Liver (tissue), 9 donors: Measurements from ENCODE around the gene TDRD7. TPM values are rescaled to one million over a fixed set of nuclear protein-coding genes. Genes with fewer than 3 reads are reported as not detected.
A peak's percentile ranks its signal among the peaks of the same experiment; 100 is the strongest.

Experiments
- DNase-seq: peaks from one replicate; pipeline ENCODE4 v3.0.0-alpha.2; 2017; ENCODE audit warnings: low spot score
- H3K27ac ChIP-seq, 2 donors: one replicate each; pipeline ENCODE4 v1.7.0; 2013; ENCODE audit warnings: inconsistent platforms in 2 of 2, low read length in 2 of 2, control low read depth in 1 of 2, low read depth in 1 of 2, mild to moderate bottlenecking in 1 of 2
- H3K27me3 ChIP-seq, 4 donors: one replicate each; pipeline versions ENCODE4 v1.6.1 to v1.7.0; 2013; ENCODE audit warnings: low read length in 3 of 4, inconsistent platforms in 1 of 4, mild to moderate bottlenecking in 1 of 4, moderate library complexity in 1 of 4; ENCODE audit not compliant: control insufficient read depth in 4 of 4, insufficient read depth in 4 of 4
- H3K36me3 ChIP-seq, 4 donors: one replicate each; pipeline versions ENCODE4 v1.6.1 to v1.7.0; 2013; ENCODE audit warnings: low read length in 3 of 4, mild to moderate bottlenecking in 3 of 4, low read depth in 1 of 4, moderate library complexity in 1 of 4; ENCODE audit not compliant: control insufficient read depth in 4 of 4, insufficient read depth in 3 of 4
- H3K4me1 ChIP-seq, 4 donors: one replicate each; pipeline versions ENCODE4 v1.6.1 to v1.7.0; 2013; ENCODE audit warnings: low read length in 3 of 4, mild to moderate bottlenecking in 3 of 4, moderate library complexity in 1 of 4; ENCODE audit not compliant: control insufficient read depth in 4 of 4, insufficient read depth in 4 of 4
- H3K4me3 ChIP-seq, 3 donors: one replicate each; pipeline versions ENCODE4 v1.6.1 to v1.7.0; 2013; ENCODE audit warnings: low read length in 3 of 3, control low read depth in 1 of 3, low read depth in 1 of 3, mild to moderate bottlenecking in 1 of 3
- H3K9ac ChIP-seq, 2 donors: one replicate each; pipeline ENCODE4 v1.7.0; 2013; ENCODE audit warnings: low read length in 2 of 2, mild to moderate bottlenecking in 2 of 2, moderate library complexity in 2 of 2, control low read depth in 1 of 2, low read depth in 1 of 2
- H3K9me3 ChIP-seq, 4 donors: one replicate each; pipeline versions ENCODE4 v1.6.1 to v1.7.0; 2013; ENCODE audit warnings: low read length in 3 of 4; ENCODE audit not compliant: control insufficient read depth in 4 of 4
- FOXA2 ChIP-seq: IDR thresholded peaks from 2 replicates; pipeline ENCODE4 v1.6.1; 2016; ENCODE audit warnings: antibody characterized with exemption
- HNF4A ChIP-seq, 2 donors: conservative IDR thresholded peaks; 2 replicates each; pipeline ENCODE4 v1.6.1; 2016; ENCODE audit warnings: antibody characterized with exemption in 2 of 2, mild to moderate bottlenecking in 2 of 2
- HNF4G ChIP-seq: IDR thresholded peaks from 2 replicates; pipeline ENCODE4 v1.6.1; 2016; ENCODE audit warnings: antibody characterized with exemption
- JUND ChIP-seq, 2 donors: IDR thresholded peaks; 2 replicates each; pipeline ENCODE4 v1.6.1; 2016; ENCODE audit warnings: antibody characterized with exemption in 2 of 2
- NR2F2 ChIP-seq: IDR thresholded peaks from 2 replicates; pipeline ENCODE4 v1.6.1; 2016; ENCODE audit warnings: antibody characterized with exemption
- RAD21 ChIP-seq, 2 donors: IDR thresholded peaks; 2 replicates each; pipeline ENCODE4 v1.6.1; 2016; ENCODE audit warnings: antibody characterized with exemption in 2 of 2, mild to moderate bottlenecking in 2 of 2
- RXRA ChIP-seq, 2 donors: IDR thresholded peaks; 2 replicates each; pipeline ENCODE4 v1.6.1; 2017 to 2018; ENCODE audit warnings: antibody characterized with exemption in 2 of 2, mild to moderate bottlenecking in 1 of 2
- SP1 ChIP-seq: IDR thresholded peaks from 2 replicates; pipeline ENCODE4 v1.6.1; 2018; ENCODE audit warnings: antibody characterized with exemption, mild to moderate bottlenecking
- TAF1 ChIP-seq: conservative IDR thresholded peaks from 2 replicates; pipeline ENCODE4 v1.6.1; 2016; ENCODE audit warnings: antibody characterized with exemption, mild to moderate bottlenecking
- WGBS: extraction: QIAGEN DNeasy Blood & Tissue Kit; methylation state at CpG from one replicate; pipeline ENCODE4 v1.1.7; 2013; 5-methylcytosine and 5-hydroxymethylcytosine counted together
- polyA plus RNA-seq, 2 donors: library from polyadenylated mRNA; stranded (reverse) in 1 of 2; unstranded in 1 of 2; fragments of 200-250 nt in 1 of 2; fragments of >200 nt in 1 of 2; fragmentation: Nextera tagmentation in 1 of 2; extraction: Ambion mirVana in 1 of 2; gene quantifications; one replicate each; pipeline versions ENCODE4 v1.2.1 to v1.2.3, GENCODE V29; 2013 to 2015
- total RNA-seq, 2 donors: library from RNA; depleted of rRNA; stranded (reverse); fragments of >200 nt; gene quantifications; one replicate each; pipeline ENCODE4 v1.2.3, GENCODE V29; 2014
- TF ChIP-seq, protein P1 (sequence below): IDR thresholded peaks from 2 replicates; pipeline ENCODE4 v1.6.1; 2016; ENCODE audit warnings: antibody characterized with exemption
- TF ChIP-seq, protein P2 (sequence below): IDR thresholded peaks from 2 replicates; pipeline ENCODE4 v1.6.1; 2016; ENCODE audit warnings: antibody characterized with exemption, mild to moderate bottlenecking
- TF ChIP-seq, protein P3 (sequence below): fragments of 150-350 bp; IDR thresholded peaks from 2 replicates; pipeline ENCODE4 v1.5.1; 2017; ENCODE audit warnings: improper control_type of control experiment, low read depth, low read length; ENCODE audit not compliant: missing input control
- TF ChIP-seq, protein P4 (sequence below): IDR thresholded peaks from 2 replicates; pipeline ENCODE4 v1.6.1; 2016; ENCODE audit warnings: antibody characterized with exemption
- donor health status: healthy.
- donor health status: healthy.
- donor health status: healthy.
- donor health status: healthy.
- donor health status: healthy.

TDRD7 gene
- total and polyA plus RNA-seq, 4 donors: 3.6 to 6.9 (median 5.4) TPM

DNA sequence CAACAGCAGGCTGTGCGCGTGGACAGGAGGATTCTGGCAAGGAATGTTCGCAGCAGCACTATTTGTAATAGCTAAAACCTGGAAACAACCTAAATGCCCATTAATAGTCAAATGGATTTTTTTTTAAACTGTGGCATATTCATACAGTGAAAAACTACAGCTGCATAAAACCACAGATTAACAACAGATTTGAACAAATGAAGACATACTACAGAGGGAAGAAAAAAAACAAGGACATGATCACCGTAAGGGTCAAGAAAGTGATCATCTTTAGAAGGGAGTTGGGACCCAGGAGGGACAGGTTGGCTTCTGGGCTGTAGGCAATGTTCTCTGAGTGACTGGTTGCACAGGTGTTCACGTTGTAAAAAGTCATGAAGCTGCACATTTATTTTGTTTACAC lies 88.4 kb downstream of the TDRD7 start:
- peaks cover 3 to 17% (median 12%) of the 10 kb centered on the region in 4 donors for H3K4me1 ChIP-seq
- TF ChIP-seq FOXA2 (no peak), RXRA (IDR thresholded peaks at IDR 0.05) (no peak)
- TF ChIP-seq, protein P1, sequence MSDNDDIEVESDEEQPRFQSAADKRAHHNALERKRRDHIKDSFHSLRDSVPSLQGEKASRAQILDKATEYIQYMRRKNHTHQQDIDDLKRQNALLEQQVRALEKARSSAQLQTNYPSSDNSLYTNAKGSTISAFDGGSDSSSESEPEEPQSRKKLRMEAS: no peak
- H3K4me3 ChIP-seq: no peak overlapping the region
- no peaks in the 10 kb centered on the region for H3K9me3 ChIP-seq
- 66% methylated on average over 5 of the region's 5 CpGs for WGBS
- DNase-seq: no peak
- no peak overlapping the region for H3K9ac ChIP-seq
- no peaks in the 10 kb centered on the region for H3K27me3 ChIP-seq
- no peak overlapping the region for H3K27ac ChIP-seq
- H3K36me3 ChIP-seq: peaks cover 0 to 4% (median 1%) of the 10 kb centered on the region in 4 donors

DNA sequence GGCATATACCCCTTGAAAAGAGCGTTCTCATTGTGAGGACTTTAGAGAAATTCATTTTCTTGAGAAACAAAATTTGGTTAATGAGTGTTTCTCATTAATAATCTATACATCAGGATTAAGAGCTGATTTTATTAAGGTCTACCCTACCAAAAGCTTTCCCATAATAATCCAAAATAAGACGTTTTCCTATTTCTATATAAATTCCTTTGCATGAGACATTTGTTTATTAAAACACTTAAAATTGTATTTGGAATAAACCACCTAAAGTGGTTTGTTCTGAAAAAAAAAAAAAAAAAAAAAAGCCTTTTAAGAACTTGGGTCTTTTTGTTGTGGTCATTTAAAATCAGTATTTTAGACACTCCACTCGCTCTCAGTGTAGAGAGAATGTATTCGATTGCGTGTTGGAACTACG lies 88.9 kb downstream of the TDRD7 start:
- peaks cover 0 to 4% (median 0%) of the 10 kb centered on the region in 4 donors for H3K36me3 ChIP-seq
- TF ChIP-seq, protein P2, sequence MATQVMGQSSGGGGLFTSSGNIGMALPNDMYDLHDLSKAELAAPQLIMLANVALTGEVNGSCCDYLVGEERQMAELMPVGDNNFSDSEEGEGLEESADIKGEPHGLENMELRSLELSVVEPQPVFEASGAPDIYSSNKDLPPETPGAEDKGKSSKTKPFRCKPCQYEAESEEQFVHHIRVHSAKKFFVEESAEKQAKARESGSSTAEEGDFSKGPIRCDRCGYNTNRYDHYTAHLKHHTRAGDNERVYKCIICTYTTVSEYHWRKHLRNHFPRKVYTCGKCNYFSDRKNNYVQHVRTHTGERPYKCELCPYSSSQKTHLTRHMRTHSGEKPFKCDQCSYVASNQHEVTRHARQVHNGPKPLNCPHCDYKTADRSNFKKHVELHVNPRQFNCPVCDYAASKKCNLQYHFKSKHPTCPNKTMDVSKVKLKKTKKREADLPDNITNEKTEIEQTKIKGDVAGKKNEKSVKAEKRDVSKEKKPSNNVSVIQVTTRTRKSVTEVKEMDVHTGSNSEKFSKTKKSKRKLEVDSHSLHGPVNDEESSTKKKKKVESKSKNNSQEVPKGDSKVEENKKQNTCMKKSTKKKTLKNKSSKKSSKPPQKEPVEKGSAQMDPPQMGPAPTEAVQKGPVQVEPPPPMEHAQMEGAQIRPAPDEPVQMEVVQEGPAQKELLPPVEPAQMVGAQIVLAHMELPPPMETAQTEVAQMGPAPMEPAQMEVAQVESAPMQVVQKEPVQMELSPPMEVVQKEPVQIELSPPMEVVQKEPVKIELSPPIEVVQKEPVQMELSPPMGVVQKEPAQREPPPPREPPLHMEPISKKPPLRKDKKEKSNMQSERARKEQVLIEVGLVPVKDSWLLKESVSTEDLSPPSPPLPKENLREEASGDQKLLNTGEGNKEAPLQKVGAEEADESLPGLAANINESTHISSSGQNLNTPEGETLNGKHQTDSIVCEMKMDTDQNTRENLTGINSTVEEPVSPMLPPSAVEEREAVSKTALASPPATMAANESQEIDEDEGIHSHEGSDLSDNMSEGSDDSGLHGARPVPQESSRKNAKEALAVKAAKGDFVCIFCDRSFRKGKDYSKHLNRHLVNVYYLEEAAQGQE: no peak
- TF ChIP-seq RAD21 (IDR thresholded peaks at IDR 0.05) (no peak), HNF4G (no peak), NR2F2 (no peak), SP1 (no peak), FOXA2 (no peak), JUND (IDR thresholded peaks at IDR 0.05) (no peak), HNF4A (conservative IDR thresholded peaks at IDR 0.05) (no peak), TAF1 (no peak)
- TF ChIP-seq, protein P3, sequence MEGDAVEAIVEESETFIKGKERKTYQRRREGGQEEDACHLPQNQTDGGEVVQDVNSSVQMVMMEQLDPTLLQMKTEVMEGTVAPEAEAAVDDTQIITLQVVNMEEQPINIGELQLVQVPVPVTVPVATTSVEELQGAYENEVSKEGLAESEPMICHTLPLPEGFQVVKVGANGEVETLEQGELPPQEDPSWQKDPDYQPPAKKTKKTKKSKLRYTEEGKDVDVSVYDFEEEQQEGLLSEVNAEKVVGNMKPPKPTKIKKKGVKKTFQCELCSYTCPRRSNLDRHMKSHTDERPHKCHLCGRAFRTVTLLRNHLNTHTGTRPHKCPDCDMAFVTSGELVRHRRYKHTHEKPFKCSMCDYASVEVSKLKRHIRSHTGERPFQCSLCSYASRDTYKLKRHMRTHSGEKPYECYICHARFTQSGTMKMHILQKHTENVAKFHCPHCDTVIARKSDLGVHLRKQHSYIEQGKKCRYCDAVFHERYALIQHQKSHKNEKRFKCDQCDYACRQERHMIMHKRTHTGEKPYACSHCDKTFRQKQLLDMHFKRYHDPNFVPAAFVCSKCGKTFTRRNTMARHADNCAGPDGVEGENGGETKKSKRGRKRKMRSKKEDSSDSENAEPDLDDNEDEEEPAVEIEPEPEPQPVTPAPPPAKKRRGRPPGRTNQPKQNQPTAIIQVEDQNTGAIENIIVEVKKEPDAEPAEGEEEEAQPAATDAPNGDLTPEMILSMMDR: no peak
- TF ChIP-seq, protein P4, sequence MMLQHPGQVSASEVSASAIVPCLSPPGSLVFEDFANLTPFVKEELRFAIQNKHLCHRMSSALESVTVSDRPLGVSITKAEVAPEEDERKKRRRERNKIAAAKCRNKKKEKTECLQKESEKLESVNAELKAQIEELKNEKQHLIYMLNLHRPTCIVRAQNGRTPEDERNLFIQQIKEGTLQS: no peak
- TF ChIP-seq, protein P1: no peak
- no peak for DNase-seq
- H3K9ac ChIP-seq: peak overlapping the region in 1 of 2 donors; percentile 69
- no peaks in the 10 kb centered on the region for H3K27me3 ChIP-seq
- H3K4me3 ChIP-seq: peak overlapping the region; percentile 30 to 91 (median 69)
- peaks cover 3 to 17% (median 12%) of the 10 kb centered on the region in 4 donors for H3K4me1 ChIP-seq
- peak overlapping the region; percentile 37 to 53 for H3K27ac ChIP-seq
- 22% methylated on average over 6 of the region's 6 CpGs for WGBS
- no peaks in the 10 kb centered on the region for H3K9me3 ChIP-seq
